Measurements from ENCODE around the gene GZF1. TPM values are rescaled to one million over a fixed set of nuclear protein-coding genes. Genes with fewer than 3 reads are reported as not detected.

GZF1 gene
- total RNA-seq, 1 donor from 2014 or later = 16.3 TPM

GRCh38 chr20:23370274-23370673 is 8.3 kb downstream of the GZF1 start:
- no peak overlapping the region for H3K4me3 ChIP-seq (ENCODE audit: insufficient read depth, low read depth, low read length)
- no peak overlapping the region for H3K4me2 ChIP-seq (ENCODE audit: low read length)
- peaks cover 50% of the 10 kb centered on the region for H3K79me2 ChIP-seq (ENCODE audit: insufficient read depth, low read length)
- no peak overlapping the region for H2AFZ ChIP-seq (ENCODE audit: low read depth, low read length)
- H3K36me3 ChIP-seq (ENCODE audit: insufficient read depth, low read length) = peaks cover 41% of the 10 kb centered on the region
- no peaks in the 10 kb centered on the region for H3K27me3 Mint-ChIP-seq (ENCODE audit: low read depth, unreplicated experiment)
- H3K4me3 Mint-ChIP-seq (ENCODE audit: unreplicated experiment) = no peak overlapping the region
- peaks cover 61% of the 10 kb centered on the region for H4K20me1 ChIP-seq (ENCODE audit: insufficient read depth, low read length)
- H3K9me3 Mint-ChIP-seq (ENCODE audit: unreplicated experiment) = peaks cover under 1% of the 10 kb centered on the region
- H3K27ac ChIP-seq (ENCODE audit: low read depth, low read length) = no peak overlapping the region
- peaks cover 15% of the 10 kb centered on the region for H3K4me1 ChIP-seq (ENCODE audit: insufficient read depth, low read length)
- H3K9me3 ChIP-seq (ENCODE audit: insufficient read depth, low read depth, low read length) = no peaks in the 10 kb centered on the region
- H3K36me3 Mint-ChIP-seq (ENCODE audit: low read depth, unreplicated experiment) = peaks cover 24% of the 10 kb centered on the region
- H3K27ac Mint-ChIP-seq (ENCODE audit: unreplicated experiment) = no peak overlapping the region
- H3K4me1 Mint-ChIP-seq (ENCODE audit: low read depth, unreplicated experiment) = peaks cover 24% of the 10 kb centered on the region
- no peaks in the 10 kb centered on the region for H3K27me3 ChIP-seq (ENCODE audit: insufficient read depth, low read length)
- FAIRE-seq = no peak
- TF ChIP-seq CTCF (IDR thresholded peaks at IDR 0.05; ENCODE audit: insufficient read depth, low read depth, low read length) (no peak), EZH2 (IDR thresholded peaks at IDR 0.05; ENCODE audit: insufficient read depth, low read length) (no peak)
- DNase-seq (ENCODE audit: low read depth) = no peak
- H3K9ac ChIP-seq (ENCODE audit: low read length) = no peak overlapping the region

- no peak overlapping the region for H3K27ac ChIP-seq (ENCODE audit: low read depth, low read length)
- no peak overlapping the region for H3K4me3 ChIP-seq (ENCODE audit: insufficient read depth, low read depth, low read length)
- peaks cover 55% of the 10 kb centered on the region for H4K20me1 ChIP-seq (ENCODE audit: insufficient read depth, low read length)
- peaks cover 48% of the 10 kb centered on the region for H3K79me2 ChIP-seq (ENCODE audit: insufficient read depth, low read length)
- FAIRE-seq (no peak), DNase-seq (ENCODE audit: low read depth) (no peak)
- no peaks in the 10 kb centered on the region for H3K9me3 ChIP-seq (ENCODE audit: insufficient read depth, low read depth, low read length)
- H2AFZ ChIP-seq (ENCODE audit: low read depth, low read length) = no peak overlapping the region
- H3K4me1 ChIP-seq (ENCODE audit: insufficient read depth, low read length) = peaks cover 15% of the 10 kb centered on the region
- no peaks in the 10 kb centered on the region for H3K27me3 ChIP-seq (ENCODE audit: insufficient read depth, low read length)
- H3K27me3 Mint-ChIP-seq (ENCODE audit: low read depth, unreplicated experiment) = no peaks in the 10 kb centered on the region
- H3K4me2 ChIP-seq (ENCODE audit: low read length) = no peak overlapping the region
- H3K9me3 Mint-ChIP-seq (ENCODE audit: unreplicated experiment) = peaks cover 2% of the 10 kb centered on the region
- TF ChIP-seq CTCF (IDR thresholded peaks at IDR 0.05; ENCODE audit: insufficient read depth, low read depth, low read length) (no peak), EZH2 (IDR thresholded peaks at IDR 0.05; ENCODE audit: insufficient read depth, low read length) (no peak)
- H3K9ac ChIP-seq (ENCODE audit: low read length) = no peak overlapping the region
- H3K4me1 Mint-ChIP-seq (ENCODE audit: low read depth, unreplicated experiment) = peaks cover 24% of the 10 kb centered on the region
- peaks cover 24% of the 10 kb centered on the region for H3K36me3 Mint-ChIP-seq (ENCODE audit: low read depth, unreplicated experiment)
- no peak overlapping the region for H3K27ac Mint-ChIP-seq (ENCODE audit: unreplicated experiment)
- H3K4me3 Mint-ChIP-seq (ENCODE audit: unreplicated experiment) = no peak overlapping the region
- H3K36me3 ChIP-seq (ENCODE audit: insufficient read depth, low read length) = peaks cover 44% of the 10 kb centered on the region
These were observed 8.9 kb downstream of the GZF1 start for GRCh38 chr20:23370873-23371272.

- Histone ChIP-seq H3K4me3 (ENCODE audit: insufficient read depth, low read depth, low read length) (no peak overlapping the region), H3K9ac (ENCODE audit: low read length) (no peak overlapping the region), H3K4me2 (ENCODE audit: low read length) (no peak overlapping the region), H4K20me1 (ENCODE audit: insufficient read depth, low read length) (peaks cover 49% of the 10 kb centered on the region), H3K27ac (ENCODE audit: low read depth, low read length) (no peak overlapping the region), H3K36me3 (ENCODE audit: insufficient read depth, low read length) (peaks cover 50% of the 10 kb centered on the region), H3K4me1 (ENCODE audit: insufficient read depth, low read length) (peaks cover 9% of the 10 kb centered on the region), H2AFZ (ENCODE audit: low read depth, low read length) (no peak overlapping the region), H3K79me2 (ENCODE audit: insufficient read depth, low read length) (peaks cover 42% of the 10 kb centered on the region), H3K9me3 (ENCODE audit: insufficient read depth, low read depth, low read length) (no peaks in the 10 kb centered on the region), H3K27me3 (ENCODE audit: insufficient read depth, low read length) (no peaks in the 10 kb centered on the region)
- Mint-ChIP-seq H3K9me3 (ENCODE audit: unreplicated experiment) (peaks cover 2% of the 10 kb centered on the region), H3K4me1 (ENCODE audit: low read depth, unreplicated experiment) (peaks cover 23% of the 10 kb centered on the region), H3K4me3 (ENCODE audit: unreplicated experiment) (no peak overlapping the region), H3K27ac (ENCODE audit: unreplicated experiment) (no peak overlapping the region), H3K27me3 (ENCODE audit: low read depth, unreplicated experiment) (no peaks in the 10 kb centered on the region), H3K36me3 (ENCODE audit: low read depth, unreplicated experiment) (peaks cover 28% of the 10 kb centered on the region)
- FAIRE-seq (no peak), DNase-seq (ENCODE audit: low read depth) (no peak)
- TF ChIP-seq CTCF (IDR thresholded peaks at IDR 0.05; ENCODE audit: insufficient read depth, low read depth, low read length) (no peak), EZH2 (IDR thresholded peaks at IDR 0.05; ENCODE audit: insufficient read depth, low read length) (no peak)
These were observed 9.5 kb downstream of the GZF1 start for GRCh38 chr20:23371496-23371895.

Measured in astrocyte (in vitro differentiated cells and primary cell).